Measurements from ENCODE around the gene PARPBP. TPM values are rescaled to one million over a fixed set of nuclear protein-coding genes. Genes with fewer than 3 reads are reported as not detected.

Gene PARPBP
- polyA plus RNA-seq, 2 of the 4 experiments (the other 2 are of a cell fraction): 32.4 to 58.2 TPM

- TF ChIP-seq HOXA7 (CRISPR knock-in tag; IDR thresholded peaks at IDR 0.05) (no peak), REST (IDR thresholded peaks at IDR 0.05) (no peak), HMGXB4 (CRISPR knock-in tag; IDR thresholded peaks at IDR 0.05; ENCODE audit: borderline replicate concordance) (no peak), GATA3 (IDR thresholded peaks at IDR 0.05; ENCODE audit: borderline replicate concordance) (no peak), HDAC2 (IDR thresholded peaks at IDR 0.05) (no peak), TFCP2L1 (CRISPR knock-in tag; IDR thresholded peaks at IDR 0.05) (no peak), CHD4 (IDR thresholded peaks at IDR 0.05; ENCODE audit: borderline replicate concordance) (no peak), MAZ (IDR thresholded peaks at IDR 0.05; ENCODE audit: borderline replicate concordance, low read depth, low read length) (no peak), FOXS1 (CRISPR knock-in tag; IDR thresholded peaks at IDR 0.05) (no peak), BHLHE40 (IDR thresholded peaks at IDR 0.05; ENCODE audit: low read depth, low read length) (no peak), MYC (IDR thresholded peaks at IDR 0.05; ENCODE audit: borderline replicate concordance, low read length) (no peak), KDM1A (IDR thresholded peaks at IDR 0.05; ENCODE audit: low read depth) (no peak), KDM5A (IDR thresholded peaks at IDR 0.05) (no peak), RFX5 (IDR thresholded peaks at IDR 0.05) (no peak), NFE2L2 (conservative IDR thresholded peaks at IDR 0.05; ENCODE audit: low read length) (no peak), SREBF2 (IDR thresholded peaks at IDR 0.05) (no peak), SMC3 (IDR thresholded peaks at IDR 0.05) (no peak), ZC3H11A (IDR thresholded peaks at IDR 0.05) (no peak), HES2 (IDR thresholded peaks at IDR 0.05) (no peak), HOXB5 (CRISPR knock-in tag; IDR thresholded peaks at IDR 0.05) (no peak)
- CTCF ChIA-PET: interaction anchor here (1.4 kb wide), 1 partner anchor 22 kb away, joined by 3 read pairs; no protein-coding TSS in a partner anchor
- WGBS (ENCODE audit: missing lambda C conversion rate): 84% methylated on average over 2 of the region's 2 CpGs
- POLR2A ChIA-PET: no interaction called here
- Histone ChIP-seq H3K27ac (no peak overlapping the region), H3K4me1 (no peaks in the 10 kb centered on the region), H3K9me3 (peaks cover 4% of the 10 kb centered on the region; the same call in 1 of the 3 replicates), H3K4me2 (no peak overlapping the region), H3K4me3 (no peak overlapping the region)
- FAIRE-seq (no peak), DNase-seq (ENCODE audit: low read depth in 1 of 2, low spot score in 1 of 2) (no peak), ATAC-seq (no peak)
Observed at GRCh38 chr12:102204025-102204424, 84.0 kb downstream of the PARPBP start.

GRCh38 chr12:102215992-102216691 lies 96.2 kb downstream of the PARPBP start:
- TF ChIP-seq FOSB (CRISPR knock-in tag; IDR thresholded peaks at IDR 0.05) (no peak), FOSL2 (IDR thresholded peaks at IDR 0.05) (0 out of 2 replicates have a peak, but pooled peaks have one; percentile 12), FOSL2 (CRISPR knock-in tag; IDR thresholded peaks at IDR 0.05) (peak; percentile 82)
- POLR2A ChIA-PET: interaction anchor here (0.7 kb wide), 1 partner anchor 198 kb away, joined by 3 read pairs; no protein-coding TSS in a partner anchor
- FAIRE-seq (no peak), ATAC-seq (peak; percentile 30 to 40; a peak in 2 of 6 replicates), DNase-seq (ENCODE audit: low read depth in 1 of 2, low spot score in 1 of 2) (peak; percentile 4 to 38)
- H3K9me3 ChIP-seq: no peaks in the 10 kb centered on the region
- H3K27ac ChIP-seq: no peak overlapping the region
- 71% methylated on average over 5 of the region's 5 CpGs for WGBS (ENCODE audit: missing lambda C conversion rate)
- no peak overlapping the region for H3K4me3 ChIP-seq
- CTCF ChIA-PET: interaction anchor here (0.6 kb wide), 1 partner anchor 188 kb away, joined by 3 read pairs; no protein-coding TSS in a partner anchor
- H3K4me2 ChIP-seq: peak overlapping the region; percentile 5; the same call in 1 of the 3 replicates
- H3K4me1 ChIP-seq: peaks cover 10% of the 10 kb centered on the region; the same call in 2 of the 3 replicates

Data from A549 (cell line).